ENCODE data around the gene ITPR2.

- TF ChIP-seq, protein P1, sequence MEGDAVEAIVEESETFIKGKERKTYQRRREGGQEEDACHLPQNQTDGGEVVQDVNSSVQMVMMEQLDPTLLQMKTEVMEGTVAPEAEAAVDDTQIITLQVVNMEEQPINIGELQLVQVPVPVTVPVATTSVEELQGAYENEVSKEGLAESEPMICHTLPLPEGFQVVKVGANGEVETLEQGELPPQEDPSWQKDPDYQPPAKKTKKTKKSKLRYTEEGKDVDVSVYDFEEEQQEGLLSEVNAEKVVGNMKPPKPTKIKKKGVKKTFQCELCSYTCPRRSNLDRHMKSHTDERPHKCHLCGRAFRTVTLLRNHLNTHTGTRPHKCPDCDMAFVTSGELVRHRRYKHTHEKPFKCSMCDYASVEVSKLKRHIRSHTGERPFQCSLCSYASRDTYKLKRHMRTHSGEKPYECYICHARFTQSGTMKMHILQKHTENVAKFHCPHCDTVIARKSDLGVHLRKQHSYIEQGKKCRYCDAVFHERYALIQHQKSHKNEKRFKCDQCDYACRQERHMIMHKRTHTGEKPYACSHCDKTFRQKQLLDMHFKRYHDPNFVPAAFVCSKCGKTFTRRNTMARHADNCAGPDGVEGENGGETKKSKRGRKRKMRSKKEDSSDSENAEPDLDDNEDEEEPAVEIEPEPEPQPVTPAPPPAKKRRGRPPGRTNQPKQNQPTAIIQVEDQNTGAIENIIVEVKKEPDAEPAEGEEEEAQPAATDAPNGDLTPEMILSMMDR (IDR thresholded peaks at IDR 0.05; ENCODE audit: low read length) = no peak
- TF ChIP-seq EZH2 (optimal IDR thresholded peaks at IDR 0.05; ENCODE audit: low read depth, low read length) = no peak
Observed at GRCh38 chr12:26548227-26548626, 284.8 kb downstream of the ITPR2 start.

All from MM.1S (cell line).